OCI-LY7 (cell line): ENCODE measurements around the gene PALLD. TPM values are rescaled to one million over a fixed set of nuclear protein-coding genes. Genes with fewer than 3 reads are reported as not detected.

Source experiments
- BruUV-seq: library from RNA; stranded (reverse); fragments of 400-500 nt; replicated peaks from 2 replicates; lab custom pipeline; 2021; lab: Mats Ljungman, UMichigan
- CTCF ChIA-PET: fragments of 300-600 bp; sonication (Branson Sonifier 250); formaldehyde crosslinking; loops from one replicate; lab custom pipeline; 2022; ENCODE audit warnings: antibody characterized with exemption; ENCODE audit not compliant: unreplicated experiment; lab: Charles Lee
- POLR2A ChIA-PET: fragments of 300-600 bp; sonication (Branson Sonifier 250); formaldehyde crosslinking; loops from one replicate; lab custom pipeline; 2022; ENCODE audit warnings: antibody characterized with exemption; lab: Charles Lee
- DNase-seq: peaks from one replicate; pipeline ENCODE4 v3.0.0-alpha.2; 2015; ENCODE audit warnings: low spot score
- H2AFZ ChIP-seq: fragments of 200-600 bp; sonication (generic), shearing (Covaris generic); 2 replicates; pipeline ENCODE4 v1.6.1; 2014; ENCODE audit warnings: mild to moderate bottlenecking, antibody characterized with exemption, low read length, moderate library complexity
- H3K27ac ChIP-seq: fragments of 200-600 bp; sonication (generic); 2 replicates; pipeline ENCODE4 v1.5.1; 2014; ENCODE audit warnings: mixed run types, low read depth, mild to moderate bottlenecking, moderate library complexity, low read length, inconsistent platforms; ENCODE audit not compliant: poor library complexity, severe bottlenecking
- H3K36me3 ChIP-seq: fragments of 200-600 bp; sonication (generic); 2 replicates; pipeline ENCODE4 v1.6.1; 2014; ENCODE audit warnings: mild to moderate bottlenecking, antibody characterized with exemption, low read length, moderate library complexity, mixed read lengths; ENCODE audit not compliant: insufficient read depth
- H3K4me1 ChIP-seq: fragments of 200-600 bp; sonication (generic); 2 replicates; pipeline ENCODE4 v1.5.1; 2014; ENCODE audit warnings: mild to moderate bottlenecking, low read length; ENCODE audit not compliant: insufficient read depth, poor library complexity, severe bottlenecking
- H3K4me2 ChIP-seq: fragments of 200-600 bp; sonication (generic); 2 replicates; pipeline ENCODE4 v1.6.1; 2014; ENCODE audit warnings: mild to moderate bottlenecking, low read length
- H3K4me3 ChIP-seq: fragments of 200-600 bp; sonication (generic); 2 replicates; pipeline ENCODE4 v1.5.1; 2014; ENCODE audit warnings: mild to moderate bottlenecking, low read depth, low read length; ENCODE audit not compliant: poor library complexity, severe bottlenecking
- H3K79me2 ChIP-seq: fragments of 200-600 bp; sonication (generic); 2 replicates; pipeline ENCODE4 v1.6.1; 2016; ENCODE audit warnings: low read depth, mild to moderate bottlenecking, low read length, moderate library complexity, mixed read lengths; ENCODE audit not compliant: insufficient read depth
- H3K9me2 ChIP-seq: fragments of 200-600 bp; sonication (generic); 2 replicates; pipeline ENCODE4 v1.6.1; 2016; ENCODE audit warnings: mild to moderate bottlenecking, low read length, mixed read lengths; ENCODE audit not compliant: insufficient read depth
- H3K9me3 ChIP-seq: fragments of 200-600 bp; sonication (generic); 2 replicates; pipeline ENCODE4 v1.6.1; 2014; ENCODE audit warnings: mild to moderate bottlenecking, mixed run types, low read length, mixed read lengths
- H4K20me1 ChIP-seq: fragments of 200-600 bp; sonication (generic); 2 replicates; pipeline ENCODE4 v1.6.1; 2014; ENCODE audit warnings: mild to moderate bottlenecking, antibody characterized with exemption, low read length, moderate library complexity, mixed read lengths; ENCODE audit not compliant: insufficient read depth
- CTCF ChIP-seq: fragments of 200-600 bp; sonication (generic); conservative IDR thresholded peaks from 2 replicates; pipeline ENCODE4 v1.5.1; 2014; ENCODE audit warnings: mild to moderate bottlenecking, antibody characterized with exemption, low read length, moderate library complexity, mixed read lengths
- EZH2phosphoT487 ChIP-seq: fragments of 200-600 bp; sonication (generic); IDR thresholded peaks from 2 replicates; pipeline ENCODE4 v1.6.1; 2018; ENCODE audit warnings: low read depth, borderline replicate concordance, mild to moderate bottlenecking, mixed run types, antibody characterized with exemption, low read length, moderate library complexity, mixed read lengths
- intact Hi-C: fragments of 100-400 bp; cut with micrococcal nuclease; formaldehyde crosslinking; loops from one replicate; pipeline ENCODE4 v1.10.0; 2022; ENCODE audit not compliant: unreplicated experiment
- total RNA-seq, 2 experiments: library from RNA; depleted of rRNA in 1 of 2; stranded (reverse); fragments of >200 nt in 1 of 2; shearing (Covaris generic) in 1 of 2; gene quantifications; 2 replicates each; pipeline ENCODE4 v1.2.3, GENCODE V29; 2014 to 2022

The PALLD gene
- total RNA-seq, 2 experiments from 2014 or later: 0.73 to 2.8 TPM

- intact Hi-C loops: no loop called here
- DNase-seq: no peak
- no peaks in the 10 kb centered on the region for H3K4me1 ChIP-seq
- H3K9me2 ChIP-seq: no peaks in the 10 kb centered on the region
- no peaks in the 10 kb centered on the region for H3K9me3 ChIP-seq
- H3K4me3 ChIP-seq: no peak overlapping the region
- H3K27ac ChIP-seq: no peak overlapping the region
- H3K79me2 ChIP-seq: no peaks in the 10 kb centered on the region
- no peak overlapping the region for H2AFZ ChIP-seq
- H4K20me1 ChIP-seq: no peaks in the 10 kb centered on the region
- TF ChIP-seq CTCF: no peak
- TF ChIP-seq EZH2phosphoT487: no peak
- no peaks in the 10 kb centered on the region for H3K36me3 ChIP-seq
- POLR2A ChIA-PET: no interaction called here
- no peak overlapping the region for H3K4me2 ChIP-seq
- no TSS peak for BruUV-seq
- CTCF ChIA-PET: no interaction called here
Measured at GRCh38 chr4:168761066-168761465, 264.2 kb downstream of the PALLD start.

GRCh38 chr4:168765322-168765721 is 268.5 kb downstream of the PALLD start:
- Histone ChIP-seq H3K79me2 (no peaks in the 10 kb centered on the region), H3K4me1 (no peaks in the 10 kb centered on the region), H3K9me3 (no peaks in the 10 kb centered on the region), H3K36me3 (no peaks in the 10 kb centered on the region), H3K4me3 (no peak overlapping the region), H4K20me1 (no peaks in the 10 kb centered on the region), H3K4me2 (no peak overlapping the region), H2AFZ (no peak overlapping the region), H3K27ac (no peak overlapping the region), H3K9me2 (no peaks in the 10 kb centered on the region)
- no peak for DNase-seq
- TF ChIP-seq EZH2phosphoT487 (no peak), CTCF (no peak)
- intact Hi-C loops: no loop called here
- no TSS peak for BruUV-seq
- CTCF ChIA-PET: no interaction called here
- POLR2A ChIA-PET: no interaction called here

- BruUV-seq: no TSS peak
- Histone ChIP-seq H4K20me1 (no peaks in the 10 kb centered on the region), H3K4me2 (no peak overlapping the region), H3K36me3 (no peaks in the 10 kb centered on the region), H3K4me3 (no peak overlapping the region), H3K79me2 (no peaks in the 10 kb centered on the region), H3K9me3 (no peaks in the 10 kb centered on the region), H3K27ac (no peak overlapping the region), H3K9me2 (no peaks in the 10 kb centered on the region), H3K4me1 (no peaks in the 10 kb centered on the region), H2AFZ (no peak overlapping the region)
- no peak for TF ChIP-seq CTCF
- no peak for TF ChIP-seq EZH2phosphoT487
- DNase-seq: no peak
- POLR2A ChIA-PET: no interaction called here
- CTCF ChIA-PET: no interaction called here
- intact Hi-C loops: no loop called here
Measured at GRCh38 chr4:168765726-168766125, 268.9 kb downstream of the PALLD start.
